ENCODE results near the gene BLVRA. TPM values are rescaled to one million over a fixed set of nuclear protein-coding genes. Genes with fewer than 3 reads are reported as not detected.
"Not testable (repeated sequence)": the region's sequence is repeated elsewhere in the genome, so short reads cannot be mapped to it uniquely, and the experiment has no call there.

The BLVRA gene
- total RNA-seq, 6 experiments from 2014 or later, result 29.0 to 43.9 (median 36.0) TPM

GRCh38 chr7:43815373-43815772 is 56.9 kb downstream of the BLVRA start:
- TF ChIP-seq CTCF (IDR thresholded peaks at IDR 0.05), result no peak
- Mint-ChIP-seq H3K27ac (no peak overlapping the region), H3K4me1 (ENCODE audit: low read depth) (peaks cover 11% of the 10 kb centered on the region; the same call in 1 of the 2 replicates), H3K4me3 (no peak overlapping the region), H3K9me3 (peaks cover 3% of the 10 kb centered on the region; the same call in 1 of the 2 replicates), H3K36me3 (ENCODE audit: low read depth) (no peaks in the 10 kb centered on the region), H3K27me3 (ENCODE audit: insufficient read depth) (peaks cover 33% of the 10 kb centered on the region)
- no peak for DNase-seq

- Mint-ChIP-seq H3K27me3 (ENCODE audit: insufficient read depth) (peaks cover 38% of the 10 kb centered on the region), H3K4me1 (ENCODE audit: low read depth) (peaks cover 11% of the 10 kb centered on the region; the same call in 1 of the 2 replicates)
- H3K9me3 Mint-ChIP-seq; DNase-seq; H3K27ac Mint-ChIP-seq; H3K36me3 Mint-ChIP-seq (ENCODE audit: low read depth); H3K4me3 Mint-ChIP-seq: not testable (repeated sequence)
These were observed 57.7 kb downstream of the BLVRA start for GRCh38 chr7:43816046-43816797.

GRCh38 chr7:43823425-43823824 is 64.9 kb downstream of the BLVRA start:
- not testable (repeated sequence) for H3K4me1 Mint-ChIP-seq (ENCODE audit: low read depth); H3K36me3 Mint-ChIP-seq (ENCODE audit: low read depth); H3K9me3 Mint-ChIP-seq; DNase-seq; H3K27ac Mint-ChIP-seq; H3K4me3 Mint-ChIP-seq
- peaks cover 60% of the 10 kb centered on the region for H3K27me3 Mint-ChIP-seq (ENCODE audit: insufficient read depth)

GRCh38 chr7:43823941-43824340 is 65.5 kb downstream of the BLVRA start:
- H3K4me1 Mint-ChIP-seq (ENCODE audit: low read depth), result no peaks in the 10 kb centered on the region; the same call in 1 of the 2 replicates
- H3K4me3 Mint-ChIP-seq, result no peak overlapping the region
- no peak overlapping the region for H3K27ac Mint-ChIP-seq
- TF ChIP-seq CTCF (IDR thresholded peaks at IDR 0.05), result no peak
- no peaks in the 10 kb centered on the region for H3K9me3 Mint-ChIP-seq
- peaks cover 60% of the 10 kb centered on the region for H3K27me3 Mint-ChIP-seq (ENCODE audit: insufficient read depth)
- no peaks in the 10 kb centered on the region for H3K36me3 Mint-ChIP-seq (ENCODE audit: low read depth)
- DNase-seq, result no peak

GRCh38 chr7:43824513-43824912 is 66.0 kb downstream of the BLVRA start:
- H3K4me1 Mint-ChIP-seq (ENCODE audit: low read depth); H3K36me3 Mint-ChIP-seq (ENCODE audit: low read depth); DNase-seq; H3K27ac Mint-ChIP-seq; H3K9me3 Mint-ChIP-seq; H3K4me3 Mint-ChIP-seq: not testable (repeated sequence)
- H3K27me3 Mint-ChIP-seq (ENCODE audit: insufficient read depth), result peaks cover 59% of the 10 kb centered on the region

GRCh38 chr7:43824963-43825362 is 66.5 kb downstream of the BLVRA start:
- H3K4me1 Mint-ChIP-seq (ENCODE audit: low read depth), result no peaks in the 10 kb centered on the region; the same call in 1 of the 2 replicates
- peaks cover 60% of the 10 kb centered on the region for H3K27me3 Mint-ChIP-seq (ENCODE audit: insufficient read depth)
- H3K9me3 Mint-ChIP-seq, result no peaks in the 10 kb centered on the region
- no peak for TF ChIP-seq CTCF (IDR thresholded peaks at IDR 0.05)
- no peak overlapping the region for H3K4me3 Mint-ChIP-seq
- no peak for DNase-seq
- H3K27ac Mint-ChIP-seq, result no peak overlapping the region
- H3K36me3 Mint-ChIP-seq (ENCODE audit: low read depth), result no peaks in the 10 kb centered on the region

- Mint-ChIP-seq H3K9me3 (no peaks in the 10 kb centered on the region; the same call in 1 of the 2 replicates), H3K4me3 (no peak overlapping the region), H3K27me3 (ENCODE audit: insufficient read depth) (peaks cover 56% of the 10 kb centered on the region), H3K36me3 (ENCODE audit: low read depth) (no peaks in the 10 kb centered on the region), H3K27ac (no peak overlapping the region), H3K4me1 (ENCODE audit: low read depth) (no peaks in the 10 kb centered on the region; the same call in 1 of the 2 replicates)
- no peak for DNase-seq
- TF ChIP-seq CTCF (IDR thresholded peaks at IDR 0.05), result no peak
These were observed 66.9 kb downstream of the BLVRA start for GRCh38 chr7:43825391-43825808.

- DNase-seq; H3K9me3 Mint-ChIP-seq; H3K36me3 Mint-ChIP-seq (ENCODE audit: low read depth); H3K27ac Mint-ChIP-seq; H3K4me1 Mint-ChIP-seq (ENCODE audit: low read depth); H3K4me3 Mint-ChIP-seq: not testable (repeated sequence)
- peaks cover 26% of the 10 kb centered on the region for H3K27me3 Mint-ChIP-seq (ENCODE audit: insufficient read depth)
These were observed 72.4 kb downstream of the BLVRA start for GRCh38 chr7:43830917-43831316.

Measured in HFFc6 (cell line).